Epithelial cell of prostate (primary cell): ENCODE measurements around the gene FAM43A.
A peak's percentile ranks its signal among the peaks of the same experiment; 100 is the strongest.

ENCODE experiments used
- DNase-seq: peaks from one replicate; pipeline ENCODE4 v3.0.0-alpha.2; 2011; ENCODE audit warnings: low read depth, low spot score
- H3K27ac ChIP-seq: fragments of 450-650 bp; 2 replicates; pipeline ENCODE4 v1.5.1; 2017; ENCODE audit warnings: mild to moderate bottlenecking

Gene FAM43A

GRCh38 chr3:194673761-194674160, 11.9 kb upstream of the FAM43A start:
- no peak for DNase-seq
- H3K27ac ChIP-seq: no peak overlapping the region

GRCh38 chr3:194675081-194675640, 10.5 kb upstream of the FAM43A start:
- DNase-seq: no peak
- no peak overlapping the region for H3K27ac ChIP-seq

GRCh38 chr3:194675680-194676079, 10.0 kb upstream of the FAM43A start:
- DNase-seq: no peak
- H3K27ac ChIP-seq: no peak overlapping the region

GRCh38 chr3:194676471-194676870, 9.2 kb upstream of the FAM43A start:
- H3K27ac ChIP-seq: no peak overlapping the region
- DNase-seq: no peak

GRCh38 chr3:194680888-194681615, 4.6 kb upstream of the FAM43A start:
- no peak for DNase-seq
- no peak overlapping the region for H3K27ac ChIP-seq

GRCh38 chr3:194682189-194682693, 3.4 kb upstream of the FAM43A start:
- peak overlapping the region; percentile 24 for H3K27ac ChIP-seq
- DNase-seq: no peak

GRCh38 chr3:194682694-194683310, 2.9 kb upstream of the FAM43A start:
- H3K27ac ChIP-seq: peak overlapping the region; percentile 24
- DNase-seq: peak; percentile 68

GRCh38 chr3:194683380-194683779, 2.3 kb upstream of the FAM43A start:
- no peak for DNase-seq
- no peak overlapping the region for H3K27ac ChIP-seq

- DNase-seq: no peak
- no peak overlapping the region for H3K27ac ChIP-seq
Observed at GRCh38 chr3:194685065-194685717, 492 bp upstream of the FAM43A start.

- DNase-seq: no peak
- H3K27ac ChIP-seq: no peak overlapping the region
Observed at GRCh38 chr3:194686414-194686815, 732 bp downstream of the FAM43A start.

GRCh38 chr3:194686816-194687637, 1.3 kb downstream of the FAM43A start:
- no peak overlapping the region for H3K27ac ChIP-seq
- no peak for DNase-seq

GRCh38 chr3:194687638-194688199, 2.0 kb downstream of the FAM43A start:
- no peak overlapping the region for H3K27ac ChIP-seq
- DNase-seq: peak; percentile 18

GRCh38 chr3:194688200-194688740, 2.6 kb downstream of the FAM43A start:
- DNase-seq: no peak
- H3K27ac ChIP-seq: no peak overlapping the region

- DNase-seq: no peak
- no peak overlapping the region for H3K27ac ChIP-seq
Observed at GRCh38 chr3:194688946-194689345, 3.3 kb downstream of the FAM43A start.

- no peak overlapping the region for H3K27ac ChIP-seq
- no peak for DNase-seq
Observed at GRCh38 chr3:194689493-194689944, 3.8 kb downstream of the FAM43A start.

- H3K27ac ChIP-seq: no peak overlapping the region
- no peak for DNase-seq
Observed at GRCh38 chr3:194690501-194691372, 5.1 kb downstream of the FAM43A start.

GRCh38 chr3:194691481-194692283, 6.0 kb downstream of the FAM43A start:
- DNase-seq: no peak

GRCh38 chr3:194696702-194697101, 11.0 kb downstream of the FAM43A start:
- DNase-seq: no peak
- H3K27ac ChIP-seq: no peak overlapping the region

More at GRCh38 chr3:194691481-194692283, 6.0 kb downstream of the FAM43A start:
- no peak overlapping the region for H3K27ac ChIP-seq
